NOMO-1 treated with DMSO at 0.1 percent for 48 hours (cell line): Measurements from ENCODE around the gene RAB11FIP4.

Experiments used
- DNase-seq: peaks from one replicate; lab custom pipeline; 2025; ENCODE audit not compliant: unreplicated experiment; lab: John Stamatoyannopoulos, UW

RAB11FIP4 gene

GRCh38 chr17:31518478-31518877 lies 127.0 kb downstream of the RAB11FIP4 start:
- DNase-seq, result no peak

GRCh38 chr17:31521632-31522283 lies 130.3 kb downstream of the RAB11FIP4 start:
- no peak for DNase-seq

- no peak for DNase-seq
Observed at GRCh38 chr17:31522284-31522931, 130.9 kb downstream of the RAB11FIP4 start.

GRCh38 chr17:31522987-31523495 lies 131.6 kb downstream of the RAB11FIP4 start:
- no peak for DNase-seq

DNA sequence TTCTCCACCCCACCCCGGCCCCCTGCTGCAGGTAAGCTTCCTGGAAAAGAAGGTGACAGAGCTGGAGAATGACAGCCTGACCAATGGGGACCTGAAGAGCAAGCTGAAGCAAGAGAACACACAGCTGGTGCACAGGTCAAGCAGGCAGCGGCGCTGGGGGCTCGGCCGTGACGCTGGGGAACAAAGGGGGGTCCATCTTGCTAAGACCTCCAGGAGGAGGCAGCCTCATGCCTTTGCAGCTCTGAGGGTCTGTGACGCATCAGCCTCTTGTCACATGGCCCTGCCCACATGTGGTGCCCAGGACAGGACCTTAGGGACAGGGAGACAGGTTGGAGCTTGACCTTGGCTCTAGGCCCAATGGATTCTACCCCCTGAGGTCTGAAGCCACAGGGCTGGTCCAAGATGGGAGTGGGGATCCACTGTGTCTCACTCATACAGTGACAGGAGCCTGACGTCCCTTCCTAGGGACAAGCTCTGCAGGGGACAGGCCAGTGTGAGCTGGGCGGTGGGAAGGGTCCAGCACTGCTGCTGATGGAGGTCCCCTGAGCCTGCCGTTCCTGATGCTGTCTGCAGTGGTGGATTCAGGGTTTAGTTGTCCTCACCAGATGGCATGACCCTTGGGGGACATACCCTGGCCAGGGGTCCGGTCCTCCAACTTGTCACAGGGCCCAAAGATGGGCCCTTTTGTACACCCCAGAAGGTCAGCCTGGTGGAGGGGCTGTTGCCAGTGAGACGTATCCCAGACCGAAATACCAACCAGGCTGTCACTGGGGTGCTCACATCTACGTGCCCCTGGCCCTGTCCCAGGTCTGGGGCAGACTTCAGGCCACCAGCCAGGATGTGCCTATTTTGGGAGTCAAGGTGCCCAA lies 132.6 kb downstream of the RAB11FIP4 start:
- DNase-seq, result no peak

DNA sequence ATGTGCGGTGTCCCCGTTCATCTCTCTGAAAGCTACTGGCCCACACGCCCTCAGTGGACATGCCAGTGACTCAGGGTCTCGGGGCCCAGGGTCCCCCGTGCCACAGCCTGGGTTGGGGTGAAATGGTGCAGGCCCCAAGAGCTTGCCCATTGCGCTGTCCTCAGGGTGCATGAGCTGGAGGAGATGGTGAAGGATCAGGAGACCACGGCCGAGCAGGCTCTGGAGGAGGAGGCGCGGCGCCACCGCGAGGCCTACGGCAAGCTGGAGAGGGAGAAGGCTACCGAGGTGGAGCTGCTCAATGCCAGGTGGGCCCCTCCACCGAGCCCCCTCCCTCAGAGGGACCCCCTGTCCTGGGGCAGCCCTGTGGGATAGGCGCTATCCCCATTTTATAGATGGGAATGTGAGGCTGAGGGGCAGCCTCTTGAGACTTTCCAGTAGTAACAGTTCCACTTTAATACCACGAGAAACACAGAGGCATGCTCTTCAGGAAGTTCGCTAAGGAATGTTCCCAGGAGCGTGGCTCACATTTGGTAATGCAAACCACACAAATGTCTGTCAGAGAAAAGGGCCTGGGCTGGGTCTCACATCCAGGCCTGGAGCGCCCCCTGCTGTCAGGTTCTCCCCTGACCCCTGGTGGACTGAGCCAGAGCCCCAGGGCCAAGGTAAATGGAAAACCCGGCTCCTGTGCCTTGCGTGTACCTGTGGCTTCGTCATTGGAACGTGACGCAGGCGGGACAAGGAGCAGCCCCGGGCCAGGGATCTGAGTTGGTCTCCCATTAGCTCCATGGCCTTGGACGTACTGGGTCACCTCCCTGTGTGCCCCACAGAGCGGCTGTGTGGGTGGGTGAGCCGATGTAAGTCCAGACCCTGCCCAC lies 133.7 kb downstream of the RAB11FIP4 start:
- peak; percentile 40 for DNase-seq

DNA sequence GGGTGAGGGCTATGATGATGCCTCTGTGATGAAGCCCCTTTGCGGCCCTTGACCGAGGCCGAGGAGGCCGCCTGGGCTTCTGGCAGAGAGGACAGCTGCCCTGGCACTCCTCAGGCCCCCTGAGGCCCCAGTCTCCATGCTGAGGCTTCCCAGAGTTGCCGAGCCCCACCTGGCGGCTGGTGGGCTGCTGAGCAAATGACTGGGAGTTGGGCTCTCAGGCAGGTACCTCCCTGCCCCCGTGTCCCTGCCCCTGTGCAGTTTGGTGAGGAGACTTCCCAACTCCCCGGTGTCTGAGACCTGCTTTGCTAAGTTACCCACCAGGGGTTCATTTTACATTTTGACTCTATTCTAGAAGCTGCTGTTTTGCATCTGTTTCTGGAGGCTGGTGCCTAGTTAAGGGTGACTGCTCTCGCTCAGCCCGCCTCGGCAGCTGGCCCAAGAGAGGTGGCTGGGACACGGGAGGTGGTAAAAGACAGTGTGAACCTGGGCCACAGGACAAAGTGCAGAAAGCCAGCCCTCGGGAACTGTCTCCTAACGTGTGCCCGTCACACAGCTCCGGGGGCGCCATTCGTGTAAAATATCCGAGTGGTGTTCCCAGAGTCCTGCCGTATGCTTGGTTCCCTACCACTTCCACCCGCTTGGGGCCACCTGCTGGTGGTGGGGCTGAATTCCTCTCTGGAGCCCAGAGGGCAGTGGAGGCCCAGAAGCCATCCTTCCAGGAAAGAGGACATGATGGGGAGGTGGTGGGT lies 134.5 kb downstream of the RAB11FIP4 start:
- DNase-seq, result no peak

DNA sequence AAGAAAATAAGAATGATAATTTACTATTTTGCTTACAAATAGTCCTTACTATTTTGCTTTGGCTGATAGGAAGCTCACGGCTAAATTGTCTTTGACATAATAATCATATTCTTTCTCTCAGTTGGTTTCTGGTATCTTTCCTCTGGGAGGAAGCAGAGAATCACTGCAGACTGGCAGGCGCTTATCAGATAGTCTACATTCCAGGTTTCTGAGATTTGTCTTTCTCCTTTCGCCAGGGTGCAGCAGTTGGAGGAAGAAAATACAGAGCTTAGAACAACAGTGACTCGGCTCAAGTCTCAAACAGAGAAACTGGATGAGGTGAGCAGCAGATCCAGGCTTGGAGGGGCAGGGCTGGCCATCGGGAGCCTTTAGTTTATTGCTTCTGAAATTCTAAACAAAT lies 136.1 kb downstream of the RAB11FIP4 start:
- no peak for DNase-seq

DNA sequence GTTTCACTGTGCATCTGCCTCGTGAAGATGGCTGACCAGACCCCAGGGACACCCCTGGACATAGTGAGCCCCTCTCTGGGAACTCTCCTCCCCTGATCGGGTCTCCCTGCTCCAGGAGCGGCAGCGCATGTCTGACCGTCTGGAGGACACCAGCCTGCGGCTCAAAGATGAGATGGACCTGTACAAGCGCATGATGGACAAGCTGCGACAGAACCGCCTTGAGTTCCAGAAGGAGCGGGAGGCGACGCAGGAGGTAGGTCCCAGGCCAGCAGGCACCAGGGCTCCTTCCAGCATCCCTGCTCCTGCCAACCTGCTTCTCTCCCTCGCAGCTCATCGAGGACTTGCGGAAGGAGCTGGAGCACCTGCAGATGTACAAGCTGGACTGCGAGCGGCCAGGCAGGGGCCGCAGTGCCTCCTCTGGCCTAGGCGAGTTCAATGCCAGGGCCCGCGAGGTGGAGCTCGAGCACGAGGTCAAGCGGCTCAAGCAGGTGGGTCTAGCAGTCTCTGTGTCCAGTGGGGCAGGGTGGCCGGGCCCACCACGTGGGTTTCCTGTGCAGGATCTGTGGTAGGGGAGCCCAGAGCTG lies 136.9 kb downstream of the RAB11FIP4 start:
- no peak for DNase-seq

GRCh38 chr17:31529841-31530251 lies 138.4 kb downstream of the RAB11FIP4 start:
- no peak for DNase-seq

GRCh38 chr17:31530391-31530985 lies 139.0 kb downstream of the RAB11FIP4 start:
- no peak for DNase-seq

GRCh38 chr17:31531336-31531980 lies 140.0 kb downstream of the RAB11FIP4 start:
- DNase-seq, result no peak

DNA sequence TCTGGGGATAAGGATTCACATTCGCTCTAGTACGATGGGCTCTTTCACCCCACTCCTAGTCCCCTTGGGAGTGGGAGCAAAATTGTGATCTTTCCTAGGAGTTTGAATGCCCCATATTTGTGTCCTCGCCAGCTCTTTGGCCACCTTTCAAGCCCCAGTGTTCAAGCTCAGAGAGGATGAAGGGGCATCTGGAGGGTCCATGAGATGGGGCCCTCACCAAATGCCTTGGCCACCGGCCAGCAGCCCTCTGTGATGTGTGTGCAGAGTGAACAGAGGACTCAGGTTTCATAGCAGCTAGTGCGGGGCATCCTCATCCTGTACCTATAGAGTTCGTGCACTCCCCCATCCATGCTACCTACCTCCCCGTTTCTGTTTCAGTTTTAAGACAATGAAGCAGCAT lies 140.6 kb downstream of the RAB11FIP4 start:
- no peak for DNase-seq

DNA sequence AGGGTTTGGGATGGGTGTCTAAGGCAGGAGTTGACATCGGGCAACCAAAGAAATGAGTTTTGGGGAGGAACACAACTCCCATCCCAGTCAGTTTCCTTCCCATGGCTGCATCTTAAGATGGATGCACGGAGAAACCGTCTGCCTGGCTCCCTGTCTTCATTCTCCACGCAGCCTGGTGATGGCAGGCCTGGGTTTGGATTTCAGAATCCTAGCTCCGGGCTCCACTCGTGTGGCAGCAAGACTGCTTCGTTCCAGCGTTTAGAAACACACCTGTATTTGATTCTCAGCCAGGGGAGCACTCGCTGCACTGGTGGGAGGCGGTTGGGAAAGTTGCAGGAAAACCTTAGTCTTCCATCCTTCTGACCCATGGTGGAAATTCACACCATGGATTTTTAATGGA lies 141.1 kb downstream of the RAB11FIP4 start:
- no peak for DNase-seq

- peak; percentile 29 for DNase-seq
Observed at GRCh38 chr17:31533546-31534155, 142.2 kb downstream of the RAB11FIP4 start.

DNA sequence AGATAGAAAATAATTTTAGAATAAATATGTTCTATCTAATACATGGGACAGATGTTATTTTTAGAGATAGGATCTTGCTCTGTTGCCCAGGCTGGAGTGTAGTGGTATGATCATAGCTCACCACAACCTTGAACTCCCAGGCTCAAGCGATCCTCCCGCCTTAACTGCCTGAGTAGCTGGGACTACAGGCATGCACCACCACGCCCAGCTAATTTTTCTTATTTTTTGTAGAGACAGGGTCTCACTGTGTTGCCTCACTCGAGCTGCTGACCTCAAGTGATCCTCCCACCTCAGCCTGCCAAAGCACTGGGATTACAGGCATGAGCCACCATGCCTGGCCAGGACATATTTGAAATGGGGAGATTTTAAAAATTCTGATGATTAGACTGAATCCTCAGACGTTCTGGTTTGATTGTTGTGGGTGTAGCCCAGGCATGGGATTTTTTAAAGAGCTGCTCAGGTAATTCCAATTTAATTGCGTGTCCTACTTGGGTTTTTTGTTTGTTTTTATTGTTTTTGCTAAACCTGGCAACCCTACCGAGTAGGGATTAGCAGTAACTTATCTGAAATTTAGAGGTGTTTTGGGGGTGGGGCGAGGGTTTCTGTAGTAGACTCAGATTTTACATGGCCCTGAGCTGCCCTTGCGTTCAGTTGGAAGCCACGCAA lies 142.9 kb downstream of the RAB11FIP4 start:
- DNase-seq, result no peak

- no peak for DNase-seq
Observed at GRCh38 chr17:31535581-31535981, 144.1 kb downstream of the RAB11FIP4 start.

DNA sequence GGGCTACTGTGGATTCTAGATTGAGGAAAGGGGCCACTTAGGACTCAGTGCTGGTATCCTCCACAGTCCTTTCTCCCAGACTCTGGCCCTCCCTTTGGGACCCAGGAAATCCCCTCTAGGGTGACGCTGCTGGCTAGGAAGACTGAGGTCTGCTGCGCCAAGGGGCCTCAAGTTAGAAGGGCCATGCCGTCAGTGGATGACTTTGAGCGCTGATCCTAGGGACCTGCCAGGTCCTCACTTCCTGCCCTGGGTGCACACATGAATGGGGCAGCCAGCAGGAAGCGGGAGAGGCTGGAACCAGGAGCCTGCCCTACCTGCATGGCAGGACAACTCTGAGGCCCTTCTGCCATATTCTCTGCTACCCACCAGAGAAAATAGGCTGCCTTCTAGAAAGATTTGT lies 145.0 kb downstream of the RAB11FIP4 start:
- no peak for DNase-seq
